Spleen (tissue), 11 donors: ENCODE measurements around the gene PIP4K2B. TPM values are rescaled to one million over a fixed set of nuclear protein-coding genes. Genes with fewer than 3 reads are reported as not detected.

Experiments used
- DNase-seq: peaks from one replicate; pipeline ENCODE4 v3.0.0-alpha.2; 2020
- H3K27ac ChIP-seq, 8 donors: fragments of 200-600 bp; sonication (generic) in 7 of 8; 1 replicate in 4 of 8; 2 replicates in 4 of 8; pipeline versions ENCODE4 v1.5.0 to v1.8.0; 2016 to 2021; ENCODE audit warnings: inconsistent platforms in 4 of 8, mild to moderate bottlenecking in 4 of 8, moderate library complexity in 1 of 8
- H3K27me3 ChIP-seq, 7 donors: fragments of 200-600 bp; sonication (generic) in 6 of 7; replicated peaks in 1 of 7; 1 replicate in 4 of 7; 2 replicates in 3 of 7; pipeline versions ENCODE4 v1.5.0 to v1.8.0; 2016 to 2021; ENCODE audit warnings: inconsistent platforms in 3 of 7, mild to moderate bottlenecking in 1 of 7
- H3K36me3 ChIP-seq, 6 donors: fragments of 200-600 bp; sonication (generic) in 5 of 6; 1 replicate in 4 of 6; 2 replicates in 2 of 6; pipeline versions ENCODE4 v1.5.0 to v1.8.0; 2016 to 2021; ENCODE audit warnings: inconsistent platforms in 2 of 6
- H3K4me1 ChIP-seq, 6 donors: fragments of 200-600 bp; sonication (generic) in 5 of 6; 1 replicate in 3 of 6; 2 replicates in 3 of 6; pipeline versions ENCODE4 v1.5.0 to v1.8.0; 2016 to 2021; ENCODE audit warnings: inconsistent platforms in 3 of 6
- H3K4me3 ChIP-seq, 8 donors: fragments of 200-600 bp; sonication (generic) in 7 of 8; 1 replicate in 4 of 8; 2 replicates in 4 of 8; pipeline versions ENCODE4 v1.5.0 to v1.8.0; 2016 to 2021; ENCODE audit warnings: inconsistent platforms in 4 of 8, mild to moderate bottlenecking in 4 of 8, moderate library complexity in 2 of 8
- H3K9me3 ChIP-seq, 8 donors: fragments of 200-600 bp; sonication (generic) in 7 of 8; 1 replicate in 4 of 8; 2 replicates in 4 of 8; pipeline versions ENCODE4 v1.5.0 to v1.8.0; 2016 to 2021; ENCODE audit warnings: inconsistent platforms in 4 of 8
- CTCF ChIP-seq, 11 experiments: fragments of 200-600 bp in 7 of 11; fragments of 450-650 bp in 4 of 11; sonication (generic) in 4 of 11; IDR thresholded peaks in 8 of 11; conservative IDR thresholded peaks in 3 of 11; 1 replicate in 7 of 11; 2 replicates in 4 of 11; pipeline versions ENCODE4 v1.4.0 to v1.8.0; 2016 to 2021; ENCODE audit warnings: antibody characterized with exemption in 11 of 11, inconsistent platforms in 4 of 11, mild to moderate bottlenecking in 1 of 11
- POLR2A ChIP-seq, 3 donors: fragments of 450-650 bp; IDR thresholded peaks; one replicate each; pipeline ENCODE4 v1.5.1; 2017; ENCODE audit warnings: antibody characterized with exemption in 3 of 3, mild to moderate bottlenecking in 1 of 3
- POLR2AphosphoS5 ChIP-seq, 3 donors: sonication (generic); formaldehyde crosslinking; IDR thresholded peaks; one replicate each; pipeline ENCODE4 v1.5.1; 2017; ENCODE audit warnings: antibody characterized with exemption in 3 of 3
- WGBS, 5 donors: extraction: QIAGEN DNeasy Blood & Tissue Kit in 3 of 5; methylation state at CpG; one replicate each; pipeline versions ENCODE4 v1.1.5 to v1.1.7; 2013 to 2018; 5-methylcytosine and 5-hydroxymethylcytosine counted together
- intact Hi-C: fragments of 100-400 bp; cut with DNase I; formaldehyde crosslinking; loops from one replicate; pipeline ENCODE4 v1.15.0; 2023; ENCODE audit warnings: low total_unique reads
- polyA plus RNA-seq, 3 donors: library from polyadenylated mRNA; stranded (reverse); fragments of 200-250 nt; gene quantifications; one replicate each; pipeline ENCODE4 v1.2.1, GENCODE V29; 2013
- total RNA-seq, 7 donors: library from RNA; depleted of rRNA in 3 of 7; stranded (reverse); fragments of >200 nt in 3 of 7; fragmentation: NEBNext Ultra II Directional in 4 of 7; extraction: Animal tissue kit (Norgen Biotek cat#: 25700) in 4 of 7; gene quantifications; one replicate each; pipeline versions ENCODE4 v1.1.0 to v1.2.1, GENCODE V29; 2016 to 2021
- donor health status: healthy with polysubstance abuse.
- donor health status: DM: no; HTN: no; CAD: no; lungs with moderate emphysema.
- donor health status: DM: no; HTN: no; CAD: no.
- donor health status: Bipolar disorder and iron deficiency.
- donor health status: healthy.
- donor health status: DM: no; HTN: no; CAD: no.
- donor health status: DM: yes; HTN: yes; CAD: no.

The PIP4K2B gene
- total and polyA plus RNA-seq, 10 donors: 11.4 to 48.4 (median 37.3) TPM

DNA sequence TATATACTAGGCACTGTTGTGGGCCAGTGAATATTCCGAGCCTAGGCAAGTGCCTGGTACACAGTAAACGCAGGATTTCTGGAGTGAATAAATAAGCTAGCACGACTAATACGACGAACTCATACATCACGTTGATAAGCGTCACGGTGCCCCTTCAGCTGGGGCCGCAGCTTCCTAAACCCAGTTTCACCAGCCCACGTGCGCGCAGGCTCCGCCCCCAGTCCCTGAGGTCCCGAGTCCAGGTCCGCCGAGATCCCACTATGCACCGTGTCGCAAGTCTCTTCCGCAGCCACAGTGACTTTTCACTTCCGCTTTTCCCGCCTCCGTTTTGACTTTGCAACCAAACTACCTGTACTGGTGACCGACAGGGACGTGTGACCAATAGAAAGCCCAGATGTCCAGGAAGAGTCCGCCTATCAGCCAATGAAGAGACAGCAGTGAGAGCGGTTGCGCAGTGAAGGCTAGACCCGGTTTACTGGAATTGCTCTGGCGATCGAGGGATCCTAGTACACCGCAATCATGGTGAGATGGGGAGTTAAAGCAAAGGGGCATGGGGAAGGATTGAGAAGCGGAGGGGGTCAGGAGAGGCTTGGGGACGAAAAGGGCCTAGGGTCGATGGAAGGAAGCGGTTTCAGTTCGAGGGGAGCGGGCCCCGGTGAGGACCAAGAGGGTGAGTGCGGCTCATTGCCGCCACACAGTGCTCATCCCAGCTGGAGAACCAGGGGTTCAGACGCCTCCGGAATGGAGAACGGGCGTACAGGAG is 46.9 kb downstream of the PIP4K2B start, which contains the start of gene PSMB3:
TSS of gene PSMB3 (plus strand) at position 434 of the 763 bp plus-strand sequence. CDS start at position 520, 86 bp downstream.
- Histone ChIP-seq H3K4me3 (peak within 1 kb of the TSS; percentile 69 to 96 (median 88)), H3K27ac (peak within 1 kb of the TSS; percentile 67 to 96 (median 92)), H3K27me3 (peaks cover 0 to 41% (median 35%) of the 10 kb centered on the region in 7 donors), H3K4me1 (peaks cover 43 to 90% (median 71%) of the 10 kb centered on the region in 6 donors), H3K9me3 (no peaks in the 10 kb centered on the region), H3K36me3 (peaks cover 3 to 42% (median 32%) of the 10 kb centered on the region in 6 donors)
- DNase-seq: peak; percentile 99
- peak in 2 of 11 experiments; percentile 24 to 30 for TF ChIP-seq CTCF (IDR thresholded peaks at IDR 0.05 in 8 of 11, conservative IDR thresholded peaks at IDR 0.05 in 3 of 11)
- peak; percentile 92 to 94 (median 93) for TF ChIP-seq POLR2AphosphoS5 (IDR thresholded peaks at IDR 0.05)
- TF ChIP-seq POLR2A (IDR thresholded peaks at IDR 0.05): no peak
- WGBS, 5 donors: 0 to 1% (median 0%) methylated on average over 40 to 44 of the region's 44 CpGs
- intact Hi-C loops: no loop called here

DNA sequence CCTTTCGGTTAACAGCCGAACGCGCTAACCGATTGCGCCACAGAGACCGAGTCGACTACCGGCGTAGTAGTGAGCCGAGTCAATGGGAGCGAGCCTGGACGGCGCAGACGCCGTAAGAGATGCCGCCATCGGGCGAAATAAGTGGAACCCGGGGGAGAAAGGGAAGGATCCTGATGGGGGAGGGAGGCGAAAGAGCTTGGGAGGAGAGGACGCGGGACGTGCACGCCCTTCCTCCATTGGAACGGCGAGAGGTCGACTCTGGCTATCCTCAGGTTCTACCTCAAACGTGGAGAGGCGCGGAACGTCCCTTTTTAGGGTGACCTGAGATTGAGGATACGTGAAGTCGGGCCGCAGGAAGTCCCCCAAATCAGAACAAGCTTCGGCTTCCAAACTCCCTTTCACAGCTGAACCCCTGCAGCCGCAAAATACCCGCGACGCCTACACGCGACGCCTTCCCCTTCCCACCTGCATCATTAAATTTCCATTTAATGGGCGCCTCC is 47.5 kb downstream of the PIP4K2B start:
- H3K36me3 ChIP-seq: peaks cover 0 to 36% (median 26%) of the 10 kb centered on the region in 6 donors
- peak; percentile 94 for DNase-seq
- intact Hi-C loops: no loop called here
- peak overlapping the region; percentile 61 to 96 (median 92) for H3K27ac ChIP-seq
- H3K4me3 ChIP-seq: peak overlapping the region; percentile 69 to 96 (median 88)
- H3K27me3 ChIP-seq: peaks cover 0 to 48% (median 41%) of the 10 kb centered on the region in 7 donors
- WGBS, 5 donors: 0 to 1% (median 1%) methylated on average over 44 of the region's 44 CpGs
- H3K4me1 ChIP-seq: peaks cover 50 to 91% (median 78%) of the 10 kb centered on the region in 6 donors
- TF ChIP-seq POLR2A (IDR thresholded peaks at IDR 0.05) (no peak), POLR2AphosphoS5 (IDR thresholded peaks at IDR 0.05) (peak in 2 of 3 donors; percentile 38 to 56)
- H3K9me3 ChIP-seq: no peaks in the 10 kb centered on the region

- H3K27me3 ChIP-seq: peaks cover 0 to 53% (median 41%) of the 10 kb centered on the region in 7 donors
- peaks cover 0 to 30% (median 20%) of the 10 kb centered on the region in 6 donors for H3K36me3 ChIP-seq
- no peak for DNase-seq
- peak overlapping the region in 7 of 8 donors; percentile 69 to 96 (median 90) for H3K4me3 ChIP-seq
- WGBS, 5 donors: 2 to 5% (median 3%) methylated on average over 10 of the region's 10 CpGs
- no peak for TF ChIP-seq POLR2AphosphoS5 (IDR thresholded peaks at IDR 0.05)
- TF ChIP-seq POLR2A (IDR thresholded peaks at IDR 0.05): no peak
- no peak for TF ChIP-seq CTCF (IDR thresholded peaks at IDR 0.05 in 8 of 11, conservative IDR thresholded peaks at IDR 0.05 in 3 of 11)
- H3K4me1 ChIP-seq: peaks cover 55 to 93% (median 82%) of the 10 kb centered on the region in 6 donors
- H3K27ac ChIP-seq: peak overlapping the region; percentile 61 to 96 (median 92)
- no peaks in the 10 kb centered on the region for H3K9me3 ChIP-seq
- intact Hi-C loops: no loop called here
These were observed 48.1 kb downstream of the PIP4K2B start for GRCh38 chr17:38751144-38751807.

DNA sequence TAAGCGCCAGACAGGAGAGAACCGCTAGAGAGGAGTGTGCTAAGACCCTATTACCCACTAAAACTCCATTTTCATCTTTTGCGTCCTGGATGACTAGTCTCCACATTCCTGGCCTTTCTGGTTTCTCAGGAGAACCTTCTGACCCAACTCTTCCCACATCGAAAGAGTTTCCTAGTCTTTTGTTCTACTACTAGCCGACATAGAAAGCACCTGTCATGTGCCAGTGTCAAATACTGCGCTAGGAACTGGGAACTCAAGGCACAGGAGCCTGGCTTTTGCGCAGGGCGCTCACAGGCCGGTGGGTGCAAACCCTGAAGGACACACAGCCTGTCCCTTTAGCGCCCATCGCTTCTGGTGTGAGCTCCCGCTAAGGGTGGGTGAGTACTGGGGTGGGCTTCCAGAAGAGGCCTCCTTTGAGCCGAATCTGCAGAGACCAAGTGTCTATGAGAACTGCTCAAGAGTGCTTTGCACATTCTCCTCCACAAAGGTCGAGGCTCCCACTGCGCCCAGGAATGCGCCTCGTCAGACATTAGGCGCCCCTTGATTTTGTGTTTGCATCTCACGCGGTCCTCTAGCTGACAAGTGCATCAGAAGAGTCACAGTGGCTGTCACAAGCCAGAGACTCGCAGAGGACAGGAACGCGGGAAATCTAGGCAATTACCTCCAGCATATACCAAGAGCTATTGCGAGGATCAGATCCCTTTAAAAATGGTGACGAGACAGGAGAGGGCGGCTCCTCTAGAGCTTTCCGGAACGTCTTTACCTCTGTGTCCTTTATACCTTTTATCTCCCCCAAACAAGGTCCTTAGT is 48.8 kb downstream of the PIP4K2B start:
- peaks cover 0 to 22% (median 13%) of the 10 kb centered on the region in 6 donors for H3K36me3 ChIP-seq
- H3K27me3 ChIP-seq: peaks cover 0 to 61% (median 41%) of the 10 kb centered on the region in 7 donors
- TF ChIP-seq CTCF (IDR thresholded peaks at IDR 0.05 in 8 of 11, conservative IDR thresholded peaks at IDR 0.05 in 3 of 11) (no peak), POLR2A (IDR thresholded peaks at IDR 0.05) (no peak), POLR2AphosphoS5 (IDR thresholded peaks at IDR 0.05) (no peak)
- H3K4me3 ChIP-seq: peak overlapping the region in 7 of 8 donors; percentile 54 to 86 (median 61)
- DNase-seq: peak; percentile 77
- intact Hi-C loops: no loop called here
- H3K9me3 ChIP-seq: no peaks in the 10 kb centered on the region
- H3K4me1 ChIP-seq: peaks cover 59 to 93% (median 86%) of the 10 kb centered on the region in 6 donors
- H3K27ac ChIP-seq: peak overlapping the region; percentile 55 to 96 (median 92)
- WGBS, 5 donors: 14 to 18% (median 15%) methylated on average over 27 to 28 of the region's 28 CpGs
